ENCODE data around the gene ITM2C.

Gene ITM2C

DNA sequence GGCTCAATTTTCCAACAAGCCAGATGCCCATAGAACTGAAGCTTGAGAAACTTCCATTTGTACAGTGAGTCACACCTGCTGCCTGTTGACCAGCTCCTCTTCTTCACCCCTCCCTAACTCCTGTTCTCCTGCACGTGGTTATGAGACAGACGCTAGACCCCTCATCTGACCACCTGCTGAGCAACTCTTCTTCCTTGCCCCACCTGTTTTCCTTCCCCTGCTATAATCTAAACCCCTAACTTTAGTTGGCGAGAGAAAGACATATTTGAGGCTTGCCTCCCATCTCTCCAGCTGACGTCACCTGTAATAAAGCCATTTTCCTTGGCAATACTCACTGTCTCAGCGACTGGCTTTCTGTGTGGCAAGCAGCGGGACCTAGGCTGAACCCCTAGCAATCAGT lies 22.3 kb upstream of the ITM2C start:
- Histone ChIP-seq H2AFZ (ENCODE audit: low read length) (no peak overlapping the region), H3K9ac (ENCODE audit: low read depth, low read length, poor library complexity, severe bottlenecking) (no peak overlapping the region), H3K4me3 (ENCODE audit: low read length, poor library complexity, severe bottlenecking) (no peak overlapping the region), H3K36me3 (ENCODE audit: insufficient read depth, low read length) (no peaks in the 10 kb centered on the region), H3F3A (ENCODE audit: low read depth) (no peaks in the 10 kb centered on the region), H3K9me2 (replicated peaks; ENCODE audit: low read depth, low read length) (no peaks in the 10 kb centered on the region), H3K4me2 (ENCODE audit: low read depth, low read length, poor library complexity, severe bottlenecking) (no peak overlapping the region), H4K20me1 (ENCODE audit: insufficient read depth, low read length, poor library complexity, severe bottlenecking) (no peaks in the 10 kb centered on the region), H3K27me3 (ENCODE audit: insufficient read depth, low read length, poor library complexity, severe bottlenecking) (no peaks in the 10 kb centered on the region), H3K79me2 (ENCODE audit: insufficient read depth, low read length) (no peaks in the 10 kb centered on the region), H3K9me3 (ENCODE audit: insufficient read depth, low read depth, low read length) (no peaks in the 10 kb centered on the region), H3K4me1 (ENCODE audit: insufficient read depth, low read length, poor library complexity, severe bottlenecking) (peaks cover 5% of the 10 kb centered on the region)
- TF ChIP-seq, protein P1, sequence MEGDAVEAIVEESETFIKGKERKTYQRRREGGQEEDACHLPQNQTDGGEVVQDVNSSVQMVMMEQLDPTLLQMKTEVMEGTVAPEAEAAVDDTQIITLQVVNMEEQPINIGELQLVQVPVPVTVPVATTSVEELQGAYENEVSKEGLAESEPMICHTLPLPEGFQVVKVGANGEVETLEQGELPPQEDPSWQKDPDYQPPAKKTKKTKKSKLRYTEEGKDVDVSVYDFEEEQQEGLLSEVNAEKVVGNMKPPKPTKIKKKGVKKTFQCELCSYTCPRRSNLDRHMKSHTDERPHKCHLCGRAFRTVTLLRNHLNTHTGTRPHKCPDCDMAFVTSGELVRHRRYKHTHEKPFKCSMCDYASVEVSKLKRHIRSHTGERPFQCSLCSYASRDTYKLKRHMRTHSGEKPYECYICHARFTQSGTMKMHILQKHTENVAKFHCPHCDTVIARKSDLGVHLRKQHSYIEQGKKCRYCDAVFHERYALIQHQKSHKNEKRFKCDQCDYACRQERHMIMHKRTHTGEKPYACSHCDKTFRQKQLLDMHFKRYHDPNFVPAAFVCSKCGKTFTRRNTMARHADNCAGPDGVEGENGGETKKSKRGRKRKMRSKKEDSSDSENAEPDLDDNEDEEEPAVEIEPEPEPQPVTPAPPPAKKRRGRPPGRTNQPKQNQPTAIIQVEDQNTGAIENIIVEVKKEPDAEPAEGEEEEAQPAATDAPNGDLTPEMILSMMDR (conservative IDR thresholded peaks at IDR 0.05; ENCODE audit: low read length) = no peak
- no peak for TF ChIP-seq EZH2phosphoT487 (IDR thresholded peaks at IDR 0.05; ENCODE audit: borderline replicate concordance)

- Histone ChIP-seq H3K79me2 (ENCODE audit: insufficient read depth, low read length) (no peaks in the 10 kb centered on the region), H3K9me3 (ENCODE audit: insufficient read depth, low read depth, low read length) (no peaks in the 10 kb centered on the region), H4K20me1 (ENCODE audit: insufficient read depth, low read length, poor library complexity, severe bottlenecking) (no peaks in the 10 kb centered on the region), H3K4me2 (ENCODE audit: low read depth, low read length, poor library complexity, severe bottlenecking) (no peak overlapping the region), H3F3A (ENCODE audit: low read depth) (no peaks in the 10 kb centered on the region), H3K36me3 (ENCODE audit: insufficient read depth, low read length) (no peaks in the 10 kb centered on the region), H3K27me3 (ENCODE audit: insufficient read depth, low read length, poor library complexity, severe bottlenecking) (no peaks in the 10 kb centered on the region), H2AFZ (ENCODE audit: low read length) (no peak overlapping the region), H3K4me1 (ENCODE audit: insufficient read depth, low read length, poor library complexity, severe bottlenecking) (peaks cover 5% of the 10 kb centered on the region), H3K9me2 (replicated peaks; ENCODE audit: low read depth, low read length) (no peaks in the 10 kb centered on the region), H3K9ac (ENCODE audit: low read depth, low read length, poor library complexity, severe bottlenecking) (no peak overlapping the region), H3K4me3 (ENCODE audit: low read length, poor library complexity, severe bottlenecking) (no peak overlapping the region)
- no peak for TF ChIP-seq EZH2phosphoT487 (IDR thresholded peaks at IDR 0.05; ENCODE audit: borderline replicate concordance)
- TF ChIP-seq, protein P1 (conservative IDR thresholded peaks at IDR 0.05; ENCODE audit: low read length) = no peak
These were observed 21.6 kb upstream of the ITM2C start for GRCh38 chr2:230843132-230843531.

- TF ChIP-seq, protein P1 (conservative IDR thresholded peaks at IDR 0.05; ENCODE audit: low read length) = no peak
- no peak for TF ChIP-seq EZH2phosphoT487 (IDR thresholded peaks at IDR 0.05; ENCODE audit: borderline replicate concordance)
- no peak overlapping the region for H3K4me2 ChIP-seq (ENCODE audit: low read depth, low read length, poor library complexity, severe bottlenecking)
- H2AFZ ChIP-seq (ENCODE audit: low read length) = no peak overlapping the region
- no peaks in the 10 kb centered on the region for H4K20me1 ChIP-seq (ENCODE audit: insufficient read depth, low read length, poor library complexity, severe bottlenecking)
- H3K9ac ChIP-seq (ENCODE audit: low read depth, low read length, poor library complexity, severe bottlenecking) = no peak overlapping the region
- no peaks in the 10 kb centered on the region for H3K4me1 ChIP-seq (ENCODE audit: insufficient read depth, low read length, poor library complexity, severe bottlenecking)
- H3F3A ChIP-seq (ENCODE audit: low read depth) = no peaks in the 10 kb centered on the region
- no peaks in the 10 kb centered on the region for H3K9me2 ChIP-seq (replicated peaks; ENCODE audit: low read depth, low read length)
- H3K79me2 ChIP-seq (ENCODE audit: insufficient read depth, low read length) = no peaks in the 10 kb centered on the region
- H3K4me3 ChIP-seq (ENCODE audit: low read length, poor library complexity, severe bottlenecking) = no peak overlapping the region
- no peaks in the 10 kb centered on the region for H3K36me3 ChIP-seq (ENCODE audit: insufficient read depth, low read length)
- H3K27me3 ChIP-seq (ENCODE audit: insufficient read depth, low read length, poor library complexity, severe bottlenecking) = no peaks in the 10 kb centered on the region
- no peaks in the 10 kb centered on the region for H3K9me3 ChIP-seq (ENCODE audit: insufficient read depth, low read depth, low read length)
These were observed 18.4 kb upstream of the ITM2C start for GRCh38 chr2:230846360-230846759.
